Amniotic stem cell (primary cell): ENCODE measurements around the gene ENPP1.
A peak's percentile ranks its signal among the peaks of the same experiment; 100 is the strongest.

Source experiments
- DNase-seq: peaks from one replicate; lab custom pipeline; 2025; lab: John Stamatoyannopoulos, UW

ENPP1 gene

GRCh38 chr6:131787079-131787478 is 20.7 kb upstream of the ENPP1 start:
- no peak for DNase-seq

GRCh38 chr6:131787766-131788712 is 19.8 kb upstream of the ENPP1 start:
- DNase-seq = no peak

GRCh38 chr6:131789219-131789618 is 18.6 kb upstream of the ENPP1 start:
- DNase-seq = no peak

GRCh38 chr6:131791476-131791875 is 16.3 kb upstream of the ENPP1 start:
- DNase-seq = no peak

- DNase-seq = no peak
Observed at GRCh38 chr6:131792091-131792496, 15.7 kb upstream of the ENPP1 start.

- DNase-seq = no peak
Observed at GRCh38 chr6:131795366-131795765, 12.5 kb upstream of the ENPP1 start.

GRCh38 chr6:131802347-131802746 is 5.5 kb upstream of the ENPP1 start:
- no peak for DNase-seq

GRCh38 chr6:131803007-131803769 is 4.6 kb upstream of the ENPP1 start:
- no peak for DNase-seq

GRCh38 chr6:131804131-131804530 is 3.7 kb upstream of the ENPP1 start:
- no peak for DNase-seq

GRCh38 chr6:131807321-131807643 is 538 bp upstream of the ENPP1 start:
- no peak for DNase-seq

GRCh38 chr6:131808460-131809269 is 845 bp downstream of the ENPP1 start:
- no peak for DNase-seq

GRCh38 chr6:131811500-131811899 is 3.7 kb downstream of the ENPP1 start:
- no peak for DNase-seq

- no peak for DNase-seq
Observed at GRCh38 chr6:131813991-131814390, 6.2 kb downstream of the ENPP1 start.

GRCh38 chr6:131816869-131817268 is 9.0 kb downstream of the ENPP1 start:
- DNase-seq = no peak

- peak; percentile 52 for DNase-seq
Observed at GRCh38 chr6:131819572-131820124, 11.8 kb downstream of the ENPP1 start.

- DNase-seq = no peak
Observed at GRCh38 chr6:131821010-131821807, 13.4 kb downstream of the ENPP1 start.

GRCh38 chr6:131822119-131822518 is 14.3 kb downstream of the ENPP1 start:
- DNase-seq = no peak

GRCh38 chr6:131823276-131823902 is 15.6 kb downstream of the ENPP1 start:
- no peak for DNase-seq

- DNase-seq = no peak
Observed at GRCh38 chr6:131825946-131826345, 18.1 kb downstream of the ENPP1 start.

- DNase-seq = no peak
Observed at GRCh38 chr6:131828080-131828479, 20.3 kb downstream of the ENPP1 start.

- no peak for DNase-seq
Observed at GRCh38 chr6:131828951-131829350, 21.1 kb downstream of the ENPP1 start.
